GM18870 (cell line): Measurements from ENCODE around the gene ZNF44.

ENCODE experiments used
- ATAC-seq: cut with Tn5 transposase; IDR thresholded peaks from one replicate; pipeline ENCODE4 v1.9.1; 2021; ENCODE audit warnings: moderate library complexity; ENCODE audit not compliant: unreplicated experiment

The ZNF44 gene

GRCh38 chr19:12265921-12266704, 28.6 kb downstream of the ZNF44 start:
- ATAC-seq, result no peak

GRCh38 chr19:12261554-12261953, 33.1 kb downstream of the ZNF44 start:
- ATAC-seq, result no peak

GRCh38 chr19:12260861-12261260, 33.8 kb downstream of the ZNF44 start:
- ATAC-seq, result no peak

GRCh38 chr19:12260236-12260635, 34.4 kb downstream of the ZNF44 start:
- ATAC-seq, result no peak

GRCh38 chr19:12255372-12255771, 39.3 kb downstream of the ZNF44 start:
- no peak for ATAC-seq

- ATAC-seq, result no peak
These were observed 47.0 kb downstream of the ZNF44 start for GRCh38 chr19:12247644-12248222.

GRCh38 chr19:12244370-12244769, 50.3 kb downstream of the ZNF44 start:
- no peak for ATAC-seq

GRCh38 chr19:12237143-12237839, 57.4 kb downstream of the ZNF44 start:
- no peak for ATAC-seq

- ATAC-seq, result no peak
These were observed 61.7 kb downstream of the ZNF44 start for GRCh38 chr19:12232961-12233360.

- ATAC-seq, result no peak
These were observed 63.6 kb downstream of the ZNF44 start for GRCh38 chr19:12230751-12231733.

- no peak for ATAC-seq
These were observed 64.7 kb downstream of the ZNF44 start for GRCh38 chr19:12229990-12230389.

- ATAC-seq, result no peak
These were observed 70.0 kb downstream of the ZNF44 start for GRCh38 chr19:12224676-12225075.

GRCh38 chr19:12222980-12223630, 71.6 kb downstream of the ZNF44 start:
- no peak for ATAC-seq
